ENCODE data around the gene TAF5L. TPM values are rescaled to one million over a fixed set of nuclear protein-coding genes. Genes with fewer than 3 reads are reported as not detected.

TAF5L gene
- total RNA-seq, 2 experiments from 2014 or later = 30.3 to 32.9 TPM

DNA sequence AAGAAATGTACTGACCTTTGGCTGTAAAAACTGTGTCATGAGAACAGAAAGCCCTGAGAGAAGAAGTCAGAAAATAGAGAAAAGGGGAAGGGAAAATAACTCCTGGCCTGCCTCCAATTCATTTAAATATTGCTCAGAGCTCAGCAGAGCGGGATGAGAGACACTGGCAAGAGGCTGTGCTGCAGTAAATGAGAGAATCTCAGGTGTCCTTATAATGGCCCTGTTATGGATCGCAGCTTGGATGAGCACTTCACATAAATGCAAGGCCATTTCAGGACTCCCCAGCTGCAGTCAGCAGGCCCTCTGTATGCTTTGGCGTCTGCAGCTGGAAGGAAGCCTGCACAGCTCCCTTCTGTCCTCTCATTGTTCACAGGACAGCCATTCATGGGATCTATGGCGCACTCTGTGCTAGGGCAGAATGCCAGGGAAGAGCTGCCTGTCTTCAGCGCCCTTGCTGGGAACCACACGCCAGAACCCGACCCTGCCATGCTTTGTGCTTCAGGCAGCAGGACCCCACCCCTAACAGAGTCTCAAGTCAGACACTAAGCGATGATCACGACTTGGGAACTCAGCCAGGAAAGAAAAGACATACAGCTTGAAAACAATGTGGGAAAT lies 46.8 kb downstream of the TAF5L start:
- BruUV-seq (replicated peaks) = no TSS peak
- H2AFZ ChIP-seq (ENCODE audit: low read length) = no peak overlapping the region; the same call in 1 of the 2 replicates
- DNase-seq (ENCODE audit: low spot score) = peak; percentile 36
- CTCF ChIA-PET (ENCODE audit: unreplicated experiment) = interaction anchor here (0.6 kb wide), 1 partner anchor 734 kb away, joined by 3 read pairs; no protein-coding TSS in a partner anchor
- peaks cover 11% of the 10 kb centered on the region for H3K4me1 ChIP-seq (ENCODE audit: insufficient read depth, low read length, poor library complexity, severe bottlenecking)
- H4K20me1 ChIP-seq (ENCODE audit: insufficient read depth, low read length) = no peaks in the 10 kb centered on the region
- no peaks in the 10 kb centered on the region for H3K9me2 ChIP-seq (ENCODE audit: insufficient read depth, low read length)
- no peaks in the 10 kb centered on the region for H3K36me3 ChIP-seq (ENCODE audit: insufficient read depth, low read length)
- H3K79me2 ChIP-seq (ENCODE audit: insufficient read depth, low read depth, low read length) = no peaks in the 10 kb centered on the region
- intact Hi-C loops (cut with micrococcal nuclease; ENCODE audit: unreplicated experiment) = no loop called here
- POLR2A ChIA-PET = interaction anchor here (0.6 to 1.2 kb wide), 4 partner anchors 16 to 116 kb away, joined by 3 to 5 read pairs (median 3); no protein-coding TSS in a partner anchor
- no peaks in the 10 kb centered on the region for H3K9me3 ChIP-seq (ENCODE audit: low read length)
- H3K4me2 ChIP-seq (ENCODE audit: low read length) = peak overlapping the region; percentile 44
- H3K4me3 ChIP-seq (ENCODE audit: low read depth, low read length, poor library complexity, severe bottlenecking) = no peak overlapping the region
- H3K27ac ChIP-seq (ENCODE audit: low read depth, low read length, poor library complexity, severe bottlenecking) = no peak overlapping the region
- no peak for TF ChIP-seq EZH2phosphoT487 (IDR thresholded peaks at IDR 0.05; ENCODE audit: borderline replicate concordance, low read depth, low read length)

DNA sequence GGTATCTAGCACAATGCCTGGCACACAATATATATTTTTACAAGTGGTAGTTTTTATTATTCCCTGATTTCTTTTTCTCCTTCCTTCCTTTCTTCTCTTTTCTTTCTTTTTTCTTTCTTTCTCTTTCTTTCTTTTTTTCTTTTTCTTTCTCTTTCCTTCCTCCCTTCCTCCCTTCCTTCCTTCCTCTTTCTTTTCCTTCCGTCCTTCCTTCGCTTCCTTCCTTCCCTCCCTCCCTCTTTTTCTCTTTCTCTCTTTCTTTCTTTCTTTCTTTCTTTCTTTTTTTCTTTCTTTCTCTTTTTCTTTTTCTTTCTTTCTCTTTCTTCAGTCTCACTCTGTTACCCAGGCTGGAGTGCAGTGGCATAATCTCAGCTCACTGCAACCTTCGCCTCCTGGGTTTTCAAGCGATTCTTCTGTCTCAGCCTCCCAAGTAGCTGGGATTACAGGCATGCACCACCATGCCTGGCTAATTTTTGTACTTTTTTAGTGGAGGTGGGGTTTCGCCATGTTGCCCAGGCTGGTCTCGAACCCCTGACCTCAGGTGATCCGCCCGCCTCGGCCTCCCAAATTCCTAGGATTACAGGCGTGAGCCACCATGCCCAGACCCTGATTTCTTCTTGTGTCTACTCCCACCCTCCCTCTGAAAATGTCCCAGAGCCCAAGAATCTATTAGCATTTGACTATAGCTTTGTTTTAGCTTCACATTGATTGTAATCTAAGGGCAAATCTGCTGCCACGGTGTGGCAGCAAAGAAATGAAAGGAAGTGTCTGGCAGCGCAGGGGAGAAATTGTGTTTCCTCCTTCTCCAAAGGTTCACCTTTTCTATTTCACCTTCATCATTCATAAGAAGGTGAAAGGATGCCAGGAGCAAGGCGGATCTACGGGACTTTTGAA lies 47.5 kb downstream of the TAF5L start:
- H3K36me3 ChIP-seq (ENCODE audit: insufficient read depth, low read length) = no peaks in the 10 kb centered on the region
- H4K20me1 ChIP-seq (ENCODE audit: insufficient read depth, low read length) = no peaks in the 10 kb centered on the region
- H3K79me2 ChIP-seq (ENCODE audit: insufficient read depth, low read depth, low read length) = no peaks in the 10 kb centered on the region
- no peaks in the 10 kb centered on the region for H3K9me3 ChIP-seq (ENCODE audit: low read length)
- ChIA-PET POLR2A (interaction anchor here (0.8 to 1.2 kb wide), 3 partner anchors 15 to 115 kb away, joined by 3 read pairs; no protein-coding TSS in a partner anchor), CTCF (ENCODE audit: unreplicated experiment) (interaction anchor here (0.6 kb wide), 1 partner anchor 735 kb away, joined by 3 read pairs; no protein-coding TSS in a partner anchor)
- BruUV-seq (replicated peaks) = no TSS peak
- no peak overlapping the region for H3K4me3 ChIP-seq (ENCODE audit: low read depth, low read length, poor library complexity, severe bottlenecking)
- no peak for DNase-seq (ENCODE audit: low spot score)
- H3K9me2 ChIP-seq (ENCODE audit: insufficient read depth, low read length) = no peaks in the 10 kb centered on the region
- intact Hi-C loops (cut with micrococcal nuclease; ENCODE audit: unreplicated experiment) = no loop called here
- TF ChIP-seq EZH2phosphoT487 (IDR thresholded peaks at IDR 0.05; ENCODE audit: borderline replicate concordance, low read depth, low read length) = no peak
- TF ChIP-seq, protein P1, sequence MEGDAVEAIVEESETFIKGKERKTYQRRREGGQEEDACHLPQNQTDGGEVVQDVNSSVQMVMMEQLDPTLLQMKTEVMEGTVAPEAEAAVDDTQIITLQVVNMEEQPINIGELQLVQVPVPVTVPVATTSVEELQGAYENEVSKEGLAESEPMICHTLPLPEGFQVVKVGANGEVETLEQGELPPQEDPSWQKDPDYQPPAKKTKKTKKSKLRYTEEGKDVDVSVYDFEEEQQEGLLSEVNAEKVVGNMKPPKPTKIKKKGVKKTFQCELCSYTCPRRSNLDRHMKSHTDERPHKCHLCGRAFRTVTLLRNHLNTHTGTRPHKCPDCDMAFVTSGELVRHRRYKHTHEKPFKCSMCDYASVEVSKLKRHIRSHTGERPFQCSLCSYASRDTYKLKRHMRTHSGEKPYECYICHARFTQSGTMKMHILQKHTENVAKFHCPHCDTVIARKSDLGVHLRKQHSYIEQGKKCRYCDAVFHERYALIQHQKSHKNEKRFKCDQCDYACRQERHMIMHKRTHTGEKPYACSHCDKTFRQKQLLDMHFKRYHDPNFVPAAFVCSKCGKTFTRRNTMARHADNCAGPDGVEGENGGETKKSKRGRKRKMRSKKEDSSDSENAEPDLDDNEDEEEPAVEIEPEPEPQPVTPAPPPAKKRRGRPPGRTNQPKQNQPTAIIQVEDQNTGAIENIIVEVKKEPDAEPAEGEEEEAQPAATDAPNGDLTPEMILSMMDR (conservative IDR thresholded peaks at IDR 0.05; ENCODE audit: low read length) = peak; percentile 46; the same call in 1 of the 2 replicates
- no peak overlapping the region; the same call in 1 of the 2 replicates for H2AFZ ChIP-seq (ENCODE audit: low read length)
- peaks cover 11% of the 10 kb centered on the region for H3K4me1 ChIP-seq (ENCODE audit: insufficient read depth, low read length, poor library complexity, severe bottlenecking)
- H3K4me2 ChIP-seq (ENCODE audit: low read length) = peak overlapping the region; percentile 44
- H3K27ac ChIP-seq (ENCODE audit: low read depth, low read length, poor library complexity, severe bottlenecking) = no peak overlapping the region

DNA sequence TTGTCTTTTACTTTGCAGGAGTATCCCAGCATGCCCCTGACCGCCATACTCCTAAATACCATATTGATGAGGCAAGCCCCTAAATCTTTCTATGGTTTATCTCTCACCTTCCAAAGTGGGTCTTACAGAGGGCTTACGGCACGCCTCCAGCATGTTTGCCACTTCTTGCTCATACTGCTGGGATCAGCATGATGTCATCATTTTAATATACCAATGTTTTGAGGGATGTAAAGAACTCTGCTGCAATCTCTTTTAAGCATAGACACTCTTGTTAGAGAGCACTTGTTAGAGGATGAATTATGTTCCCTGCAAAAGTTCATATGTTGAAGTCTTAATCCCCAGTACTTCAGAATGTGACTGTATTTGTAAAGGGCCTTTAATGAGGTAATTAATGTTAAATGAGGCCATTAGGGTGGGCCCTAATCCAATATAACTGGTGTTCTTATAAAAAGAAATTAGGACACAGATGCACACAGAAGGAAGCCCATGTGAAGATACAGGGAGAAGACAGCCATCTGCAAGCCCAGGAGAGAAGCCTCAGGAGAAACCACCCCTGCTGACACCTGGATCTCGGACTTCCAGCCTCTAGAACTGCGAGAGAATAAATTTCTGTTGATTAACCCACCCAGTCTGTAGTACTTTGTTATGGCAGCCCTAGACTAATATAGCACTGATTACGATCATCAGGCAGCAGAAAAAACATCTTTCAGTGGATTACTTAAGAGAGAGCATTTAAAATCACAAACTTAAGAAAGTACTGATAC lies 51.1 kb downstream of the TAF5L start:
- no peak for DNase-seq (ENCODE audit: low spot score)
- TF ChIP-seq EZH2phosphoT487 (IDR thresholded peaks at IDR 0.05; ENCODE audit: borderline replicate concordance, low read depth, low read length) = no peak
- TF ChIP-seq, protein P1 (conservative IDR thresholded peaks at IDR 0.05; ENCODE audit: low read length) = no peak
- H3K4me3 ChIP-seq (ENCODE audit: low read depth, low read length, poor library complexity, severe bottlenecking) = no peak overlapping the region

More for the DNA sequence above, 51.1 kb downstream of the TAF5L start:
- intact Hi-C loops (cut with micrococcal nuclease; ENCODE audit: unreplicated experiment) = no loop called here
- Histone ChIP-seq H3K27ac (ENCODE audit: low read depth, low read length, poor library complexity, severe bottlenecking) (no peak overlapping the region), H3K4me1 (ENCODE audit: insufficient read depth, low read length, poor library complexity, severe bottlenecking) (peaks cover 11% of the 10 kb centered on the region), H4K20me1 (ENCODE audit: insufficient read depth, low read length) (no peaks in the 10 kb centered on the region), H3K9me3 (ENCODE audit: low read length) (no peaks in the 10 kb centered on the region), H3K9me2 (ENCODE audit: insufficient read depth, low read length) (no peaks in the 10 kb centered on the region), H2AFZ (ENCODE audit: low read length) (no peak overlapping the region), H3K4me2 (ENCODE audit: low read length) (no peak overlapping the region), H3K36me3 (ENCODE audit: insufficient read depth, low read length) (no peaks in the 10 kb centered on the region), H3K79me2 (ENCODE audit: insufficient read depth, low read depth, low read length) (no peaks in the 10 kb centered on the region)
- BruUV-seq (replicated peaks) = no TSS peak
- POLR2A ChIA-PET = no interaction called here
- CTCF ChIA-PET (ENCODE audit: unreplicated experiment) = no interaction called here
